Measurements from ENCODE around the gene STAT4. TPM values are rescaled to one million over a fixed set of nuclear protein-coding genes. Genes with fewer than 3 reads are reported as not detected.

The STAT4 gene
- 0.20 and 0.37 TPM in 2 replicates for total RNA-seq

GRCh38 chr2:191150600-191151330 lies at the start of gene STAT4:
Gene STAT4, minus strand, starts transcription at chr2:191150994. Its CDS starts 2,791 bp downstream, at chr2:191148203.

DNA sequence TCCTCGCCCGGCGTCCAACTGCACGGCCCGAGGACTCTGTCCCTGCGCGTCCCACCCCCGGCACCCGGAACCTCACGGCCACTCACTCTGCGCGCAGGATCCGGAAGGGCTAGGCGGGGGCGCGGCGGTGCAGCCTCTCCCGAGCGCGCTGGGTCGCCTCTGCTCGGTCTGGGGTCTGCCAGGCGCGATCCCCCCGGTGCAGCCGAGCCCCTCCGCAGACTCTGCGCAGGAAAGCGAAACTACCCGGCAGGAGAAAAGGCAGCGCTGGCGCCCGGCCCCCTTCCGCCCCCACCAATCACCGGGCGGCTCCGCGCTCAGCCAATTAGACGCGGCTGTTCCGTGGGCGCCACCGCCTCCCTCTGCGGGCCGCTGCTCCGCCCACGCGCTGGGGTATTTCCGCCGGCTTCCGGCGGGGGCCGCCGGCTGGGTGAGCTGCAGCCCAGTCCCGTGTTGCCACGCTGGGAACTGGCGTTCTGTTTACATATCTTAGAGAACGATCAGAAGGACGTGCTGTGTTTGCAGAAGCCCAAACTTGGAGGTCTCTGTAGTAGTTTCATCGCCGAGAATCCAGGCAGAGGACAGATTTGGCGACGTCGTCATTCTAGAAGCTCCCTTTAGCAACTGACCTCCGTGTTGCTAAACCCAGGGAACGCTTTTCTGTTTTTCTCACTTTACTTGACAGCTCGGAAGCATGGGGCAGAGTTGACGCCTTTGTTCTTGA lies 136.7 kb downstream of the STAT4 start, which contains the start of gene STAT1:
Gene STAT1, minus strand, starts transcription at position 240 of the 721 bp plus-strand sequence. CDS start 4,168 bp downstream, outside the sequence.

Other genes with a start within 250 kb of the STAT4 start
- gene STAT1, start 136.8 kb downstream of the STAT4 start, total RNA-seq = 70.4 and 87.4 TPM in 2 replicates
- 59.3 and 59.9 TPM in 2 replicates for gene MYO1B, start 94.4 kb upstream of the STAT4 start, total RNA-seq